ENCODE data around the gene TMEM63C. TPM values are rescaled to one million over a fixed set of nuclear protein-coding genes. Genes with fewer than 3 reads are reported as not detected.

Gene TMEM63C
- total RNA-seq, 1 experiment from 2014 or later: 0.13 TPM

DNA sequence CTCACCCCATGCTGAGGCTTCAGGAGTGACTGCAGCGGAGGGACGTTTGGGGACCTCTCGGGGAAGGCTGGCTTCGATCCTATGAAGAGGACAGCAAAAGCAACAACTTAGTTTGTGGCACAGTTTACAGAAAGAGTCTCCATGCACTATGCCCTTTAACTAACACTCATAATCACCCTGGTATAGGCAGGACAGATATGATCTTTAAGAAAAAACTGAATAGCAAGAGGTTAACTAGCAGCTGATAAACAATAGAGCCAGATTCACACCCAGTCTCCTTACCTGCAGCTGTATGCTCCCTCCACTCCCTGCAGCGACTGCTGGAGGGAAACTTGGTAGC lies 27.4 kb downstream of the TMEM63C start:
- Histone ChIP-seq H3K4me1 (ENCODE audit: insufficient read depth, low read length, poor library complexity, severe bottlenecking) (no peaks in the 10 kb centered on the region), H3K27me3 (replicated peaks; ENCODE audit: insufficient read depth, low read depth, low read length, poor library complexity) (peaks cover 9% of the 10 kb centered on the region), H3K27ac (ENCODE audit: low read depth, low read length, poor library complexity, severe bottlenecking) (no peak overlapping the region), H3K4me3 (ENCODE audit: low read depth, low read length, poor library complexity, severe bottlenecking) (no peak overlapping the region), H3K9me3 (ENCODE audit: low read depth, low read length, poor library complexity, severe bottlenecking) (no peaks in the 10 kb centered on the region), H3K36me3 (ENCODE audit: insufficient read depth, low read length, poor library complexity, severe bottlenecking) (no peaks in the 10 kb centered on the region)
- intact Hi-C loops (cut with micrococcal nuclease; ENCODE audit: unreplicated experiment): no loop called here
- CTCF ChIA-PET: no interaction called here
- DNase-seq (ENCODE audit: low spot score): no peak
- TF ChIP-seq, protein P1, sequence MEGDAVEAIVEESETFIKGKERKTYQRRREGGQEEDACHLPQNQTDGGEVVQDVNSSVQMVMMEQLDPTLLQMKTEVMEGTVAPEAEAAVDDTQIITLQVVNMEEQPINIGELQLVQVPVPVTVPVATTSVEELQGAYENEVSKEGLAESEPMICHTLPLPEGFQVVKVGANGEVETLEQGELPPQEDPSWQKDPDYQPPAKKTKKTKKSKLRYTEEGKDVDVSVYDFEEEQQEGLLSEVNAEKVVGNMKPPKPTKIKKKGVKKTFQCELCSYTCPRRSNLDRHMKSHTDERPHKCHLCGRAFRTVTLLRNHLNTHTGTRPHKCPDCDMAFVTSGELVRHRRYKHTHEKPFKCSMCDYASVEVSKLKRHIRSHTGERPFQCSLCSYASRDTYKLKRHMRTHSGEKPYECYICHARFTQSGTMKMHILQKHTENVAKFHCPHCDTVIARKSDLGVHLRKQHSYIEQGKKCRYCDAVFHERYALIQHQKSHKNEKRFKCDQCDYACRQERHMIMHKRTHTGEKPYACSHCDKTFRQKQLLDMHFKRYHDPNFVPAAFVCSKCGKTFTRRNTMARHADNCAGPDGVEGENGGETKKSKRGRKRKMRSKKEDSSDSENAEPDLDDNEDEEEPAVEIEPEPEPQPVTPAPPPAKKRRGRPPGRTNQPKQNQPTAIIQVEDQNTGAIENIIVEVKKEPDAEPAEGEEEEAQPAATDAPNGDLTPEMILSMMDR (conservative IDR thresholded peaks at IDR 0.05; ENCODE audit: low read depth, low read length): no peak
- TF ChIP-seq EZH2 (IDR thresholded peaks at IDR 0.05; ENCODE audit: borderline replicate concordance, low read depth, low read length, poor library complexity, severe bottlenecking): no peak
- POLR2A ChIA-PET (ENCODE audit: low non-redundant PET): no interaction called here
- no TSS peak for BruUV-seq (replicated peaks)

DNA sequence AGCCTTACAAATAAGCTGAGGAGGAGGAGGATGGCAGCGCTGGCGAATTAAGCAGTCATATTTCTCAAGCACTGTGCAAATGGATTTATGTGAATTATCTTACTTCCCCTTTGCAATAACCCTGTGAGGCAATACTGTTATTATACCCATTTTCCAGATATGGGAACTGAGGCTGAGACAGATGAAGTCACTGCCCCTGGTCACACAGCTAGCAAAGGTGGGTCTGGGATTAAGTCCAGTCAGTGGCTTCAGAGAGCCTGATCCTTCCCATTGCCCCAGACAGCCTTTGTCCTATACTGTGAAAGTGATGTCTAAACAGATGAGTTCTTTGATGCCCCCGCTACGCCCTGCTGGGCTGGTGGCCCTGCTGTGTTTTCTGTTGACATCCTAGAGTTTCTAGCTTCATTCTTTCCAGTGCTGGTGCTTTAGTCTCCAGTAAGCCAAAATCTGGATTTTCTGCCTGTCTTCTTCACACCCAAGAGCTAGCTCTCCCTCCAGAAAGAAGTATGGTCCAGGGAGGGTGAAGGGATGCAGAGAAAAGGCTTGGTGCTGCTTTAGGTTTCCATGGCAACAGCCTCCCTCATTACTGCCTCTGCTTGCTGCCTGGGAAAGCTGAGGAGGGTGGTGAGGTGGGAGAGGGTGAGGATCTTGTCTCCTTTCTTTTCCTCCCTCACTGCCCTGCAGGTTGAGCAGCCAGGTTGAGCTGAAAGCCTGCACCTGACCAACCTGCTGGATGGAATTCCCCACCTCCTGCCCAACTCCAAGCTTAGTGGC lies 30.7 kb downstream of the TMEM63C start:
- intact Hi-C loops (cut with micrococcal nuclease; ENCODE audit: unreplicated experiment): loop anchor here (5.0 kb wide), 1 partner anchor 60 kb away; no protein-coding TSS in a partner anchor
- BruUV-seq (replicated peaks): no TSS peak
- no peak overlapping the region for H3K27ac ChIP-seq (ENCODE audit: low read depth, low read length, poor library complexity, severe bottlenecking)
- POLR2A ChIA-PET (ENCODE audit: low non-redundant PET): no interaction called here
- H3K27me3 ChIP-seq (replicated peaks; ENCODE audit: insufficient read depth, low read depth, low read length, poor library complexity): peaks cover 42% of the 10 kb centered on the region
- H3K4me1 ChIP-seq (ENCODE audit: insufficient read depth, low read length, poor library complexity, severe bottlenecking): no peaks in the 10 kb centered on the region
- no peaks in the 10 kb centered on the region for H3K9me3 ChIP-seq (ENCODE audit: low read depth, low read length, poor library complexity, severe bottlenecking)
- TF ChIP-seq EZH2 (IDR thresholded peaks at IDR 0.05; ENCODE audit: borderline replicate concordance, low read depth, low read length, poor library complexity, severe bottlenecking): no peak
- TF ChIP-seq, protein P1 (conservative IDR thresholded peaks at IDR 0.05; ENCODE audit: low read depth, low read length): no peak
- CTCF ChIA-PET: interaction anchor here (0.9 kb wide), 1 partner anchor 16 kb away, joined by 5 read pairs; no protein-coding TSS in a partner anchor
- H3K4me3 ChIP-seq (ENCODE audit: low read depth, low read length, poor library complexity, severe bottlenecking): no peak overlapping the region
- no peaks in the 10 kb centered on the region for H3K36me3 ChIP-seq (ENCODE audit: insufficient read depth, low read length, poor library complexity, severe bottlenecking)
- no peak for DNase-seq (ENCODE audit: low spot score)

DNA sequence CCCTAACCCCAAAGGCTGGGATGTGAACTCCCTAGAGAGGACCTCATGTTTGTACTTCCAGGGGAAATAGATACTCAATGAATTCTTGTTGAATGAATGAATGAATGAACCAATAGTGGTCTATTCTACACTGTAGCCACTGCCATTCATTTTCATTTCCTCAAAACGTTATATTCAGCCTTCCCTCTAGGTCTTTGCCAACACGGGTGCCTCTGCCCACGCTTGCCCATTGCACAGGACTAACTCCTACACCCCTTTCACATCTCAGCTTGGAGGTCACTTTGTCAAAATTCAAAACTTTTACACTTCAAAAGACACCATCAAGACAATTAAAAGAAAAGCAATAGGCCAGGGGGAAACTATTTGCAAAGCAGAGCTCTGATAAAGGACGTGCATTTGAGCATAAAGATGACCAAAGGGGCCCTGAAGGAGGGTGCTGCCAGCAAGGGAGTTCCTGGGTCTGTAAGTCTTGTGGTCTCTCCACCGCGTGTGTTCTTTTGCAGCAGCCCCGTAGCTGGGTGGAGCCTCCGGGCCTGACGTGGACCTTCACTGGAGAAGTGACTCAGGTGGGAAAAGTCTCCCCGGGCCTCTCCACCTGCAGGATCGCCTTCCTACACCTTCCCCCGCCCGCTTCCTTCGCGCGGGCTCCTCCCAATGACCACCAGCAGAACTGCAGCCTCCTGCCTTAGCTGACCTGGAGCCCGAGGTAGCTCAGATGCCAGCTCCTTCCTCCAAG lies 31.5 kb downstream of the TMEM63C start:
- intact Hi-C loops (cut with micrococcal nuclease; ENCODE audit: unreplicated experiment): loop anchor here (5.0 kb wide), 1 partner anchor 61 kb away; no protein-coding TSS in a partner anchor
- Histone ChIP-seq H3K36me3 (ENCODE audit: insufficient read depth, low read length, poor library complexity, severe bottlenecking) (no peaks in the 10 kb centered on the region), H3K27me3 (replicated peaks; ENCODE audit: insufficient read depth, low read depth, low read length, poor library complexity) (peaks cover 51% of the 10 kb centered on the region), H3K9me3 (ENCODE audit: low read depth, low read length, poor library complexity, severe bottlenecking) (no peaks in the 10 kb centered on the region), H3K4me3 (ENCODE audit: low read depth, low read length, poor library complexity, severe bottlenecking) (no peak overlapping the region), H3K27ac (ENCODE audit: low read depth, low read length, poor library complexity, severe bottlenecking) (no peak overlapping the region), H3K4me1 (ENCODE audit: insufficient read depth, low read length, poor library complexity, severe bottlenecking) (no peaks in the 10 kb centered on the region)
- no TSS peak for BruUV-seq (replicated peaks)
- ChIA-PET POLR2A (ENCODE audit: low non-redundant PET) (no interaction called here), CTCF (interaction anchor here (0.9 to 1.0 kb wide), 2 partner anchors 15 to 61 kb away, joined by 5 read pairs; no protein-coding TSS in a partner anchor)
- peak; percentile 43 for DNase-seq (ENCODE audit: low spot score)
- TF ChIP-seq EZH2 (IDR thresholded peaks at IDR 0.05; ENCODE audit: borderline replicate concordance, low read depth, low read length, poor library complexity, severe bottlenecking): no peak
- TF ChIP-seq, protein P1 (conservative IDR thresholded peaks at IDR 0.05; ENCODE audit: low read depth, low read length): peak; percentile 80

All from A673 (cell line).